Subcutaneous adipose tissue (tissue), 4 donors: ENCODE data around the gene AP4M1. TPM values are rescaled to one million over a fixed set of nuclear protein-coding genes. Genes with fewer than 3 reads are reported as not detected.

ENCODE experiments used
- CTCF ChIP-seq: fragments of 450-650 bp; IDR thresholded peaks from one replicate; pipeline ENCODE4 v1.5.1; 2016; ENCODE audit warnings: low read depth, mild to moderate bottlenecking, control low read depth, antibody characterized with exemption, moderate library complexity
- small RNA-seq: library from RNA; depleted of rRNA; stranded (forward); fragments of <200 nt; gene quantifications from one replicate; pipeline ENCODE3, GENCODE V24; 2016
- total RNA-seq, 4 donors: library from RNA; depleted of rRNA; stranded (reverse); fragments of >200 nt; gene quantifications; one replicate each; pipeline ENCODE4 v1.1.0, GENCODE V29; 2016

The AP4M1 gene
- total RNA-seq, 4 donors from 2014 or later = 6.7 to 25.6 (median 18.0) TPM

- TF ChIP-seq CTCF = no peak
Observed at GRCh38 chr7:100154651-100155491, 53.4 kb downstream of the AP4M1 start.

GRCh38 chr7:100155553-100156317, 54.3 kb downstream of the AP4M1 start:
- no peak for TF ChIP-seq CTCF

DNA sequence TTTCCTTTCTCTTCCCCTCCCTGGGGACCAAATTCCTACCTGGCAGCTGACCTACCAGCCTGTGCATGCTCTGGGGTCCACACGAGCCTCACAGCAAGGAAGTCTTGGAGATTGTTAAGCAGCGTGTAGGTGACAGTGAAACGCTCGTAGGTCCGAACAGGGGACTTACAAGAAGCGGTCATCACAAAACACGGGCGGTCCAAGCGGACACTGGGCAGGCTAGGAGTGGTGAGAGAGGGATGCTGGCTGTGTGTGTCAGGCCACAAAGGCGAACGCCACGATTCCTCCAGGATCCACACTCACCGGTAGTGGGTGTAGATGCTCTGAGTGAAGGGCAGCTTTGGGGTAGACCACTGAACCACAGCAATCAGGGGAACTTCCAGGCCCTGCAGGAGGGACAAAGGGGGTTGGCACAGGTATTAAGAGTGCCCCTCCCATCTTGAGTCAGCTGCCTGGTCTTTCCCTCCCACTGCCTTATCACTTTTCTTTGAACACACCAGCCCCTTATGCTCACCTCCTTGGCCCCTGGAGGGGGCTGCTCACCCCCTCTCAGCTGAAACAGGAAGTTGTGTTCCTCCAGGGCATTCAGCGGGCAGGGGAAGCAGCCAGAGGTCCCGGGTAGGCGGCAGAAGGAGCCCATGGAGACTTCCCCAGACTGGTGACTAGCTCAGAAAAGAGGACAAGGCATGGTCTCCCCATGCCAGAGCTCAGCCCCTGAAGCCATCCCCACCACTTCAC, 55.1 kb downstream of the AP4M1 start:
- no peak for TF ChIP-seq CTCF

DNA sequence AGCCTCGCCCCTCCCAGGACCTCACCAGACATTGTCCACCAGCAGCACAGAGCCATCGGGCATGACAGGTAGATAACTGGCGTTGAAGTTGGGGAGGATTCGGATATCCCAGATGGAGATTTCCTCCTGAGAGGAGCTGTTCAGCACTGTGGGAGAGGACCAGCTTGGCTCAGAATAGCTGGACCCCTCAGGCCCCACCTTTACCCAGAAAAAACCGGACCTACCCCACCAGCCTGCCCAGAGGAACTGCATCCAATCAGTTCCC, 55.6 kb downstream of the AP4M1 start:
- TF ChIP-seq CTCF = no peak

DNA sequence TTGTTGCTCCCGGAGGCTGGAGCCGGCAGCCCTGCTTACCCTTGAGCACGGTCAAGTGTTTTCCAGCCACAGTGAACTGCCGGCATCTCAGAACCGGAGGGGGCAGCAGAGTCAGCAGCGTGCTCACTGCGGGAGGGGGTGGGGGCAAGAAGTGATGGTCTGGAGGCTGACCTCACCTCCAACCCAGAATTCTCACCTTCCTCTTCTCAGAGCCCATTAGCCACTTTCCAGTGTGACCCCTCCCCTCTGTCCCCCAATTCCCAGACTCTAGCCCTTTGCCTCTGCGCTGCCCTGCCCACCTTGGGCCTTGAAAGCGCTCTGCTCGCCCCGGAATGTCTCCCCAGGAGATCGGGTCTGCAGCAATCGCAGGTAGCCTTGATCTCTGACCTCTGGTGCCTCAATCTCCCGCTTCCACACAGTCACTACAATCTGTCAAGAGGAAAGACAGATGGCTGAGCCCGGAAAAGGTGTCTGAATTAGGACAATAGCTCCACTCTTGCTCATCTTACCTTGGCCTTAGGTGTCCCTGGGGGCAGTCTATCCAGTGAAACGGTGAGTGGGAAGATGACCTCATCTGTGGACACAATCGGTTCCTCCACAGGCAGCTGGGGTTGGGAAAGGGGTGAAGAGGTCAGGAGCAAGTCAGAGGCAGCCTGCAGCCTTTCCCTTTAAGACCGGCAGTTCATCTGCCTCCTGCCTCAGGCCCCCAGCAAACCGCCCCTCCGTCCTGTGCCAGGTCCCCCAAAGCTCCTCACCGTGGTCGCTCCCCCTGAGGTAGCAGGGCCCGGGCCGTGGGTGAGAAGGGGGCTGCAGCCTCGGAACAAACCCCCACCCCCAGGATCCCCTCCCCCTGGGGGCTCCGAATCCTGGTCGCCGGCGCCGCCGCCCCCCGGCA, 56.1 kb downstream of the AP4M1 start:
- no peak for TF ChIP-seq CTCF

Small RNAs within 50 kb of the gene (small RNA-seq; reads per million reads assigned to genes)
- gene MIR106B (36.5 reads per million, percentile 96 among the genes with 10 or more reads in this experiment), gene MIR25 (558 reads per million, percentile 99 among the genes with 10 or more reads in this experiment), gene MIR93 (75.4 reads per million, percentile 97 among the genes with 10 or more reads in this experiment)

Other genes starting within 250 kb of the AP4M1 start
- gene OR2AE1, start 224.6 kb upstream of the AP4M1 start, total RNA-seq = under 1 TPM in 1 of 4 donors, not detected in 3; 0.98 TPM
- gene TRIM4, start 182.1 kb upstream of the AP4M1 start, total RNA-seq = 10 to 100 TPM; 33.5 to 50.5 (median 42.0) TPM
- gene GJC3, start 172.0 kb upstream of the AP4M1 start, total RNA-seq = 1 to 10 TPM in 1 of 4 donors, under 1 TPM in 1, not detected in 2; 0.68 to 2.1 TPM
- gene AZGP1, start 125.6 kb upstream of the AP4M1 start, total RNA-seq = 100 to 1,000 TPM in 1 of 4 donors, 10 to 100 TPM in 3; 31.5 to 411 (median 51.0) TPM
- gene ZKSCAN1, start 86.0 kb upstream of the AP4M1 start, total RNA-seq = 10 to 100 TPM; 28.5 to 39.9 (median 33.8) TPM
- gene ZSCAN21, start 51.9 kb upstream of the AP4M1 start, total RNA-seq = 10 to 100 TPM in 3 of 4 donors, 1 to 10 TPM in 1; 6.7 to 15.6 (median 12.1) TPM
- 10 to 100 TPM; 14.8 to 29.3 (median 25.2) TPM for gene ZNF3, start 19.9 kb upstream of the AP4M1 start, total RNA-seq
- gene COPS6, start 12.7 kb upstream of the AP4M1 start, total RNA-seq = 10 to 100 TPM; 50.5 to 74.4 (median 57.0) TPM
- 10 to 100 TPM; 20.1 to 66.1 (median 46.7) TPM for gene MCM7, start 246 bp upstream of the AP4M1 start, total RNA-seq
- 10 to 100 TPM in 3 of 4 donors, 1 to 10 TPM in 1; 9.8 to 36.2 (median 26.2) TPM for gene TAF6, start 17.7 kb downstream of the AP4M1 start, total RNA-seq
- gene CNPY4, start 18.0 kb downstream of the AP4M1 start, total RNA-seq = 10 to 100 TPM in 1 of 4 donors, 1 to 10 TPM in 3; 5.3 to 13.0 (median 8.2) TPM
- 1 to 10 TPM in 3 of 4 donors, under 1 TPM in 1; 0.66 to 2.7 (median 2.3) TPM for gene MBLAC1, start 25.3 kb downstream of the AP4M1 start, total RNA-seq
- gene LAMTOR4, start 47.3 kb downstream of the AP4M1 start, total RNA-seq = 100 to 1,000 TPM; 142 to 268 (median 250) TPM
- gene TRAPPC14, start 57.1 kb downstream of the AP4M1 start, total RNA-seq = 1 to 10 TPM; 2.6 to 6.7 (median 4.6) TPM
- 1 to 10 TPM in 3 of 4 donors, under 1 TPM in 1; 0.85 to 3.6 (median 1.5) TPM for gene GAL3ST4, start 67.0 kb downstream of the AP4M1 start, total RNA-seq
- 1 to 10 TPM in 1 of 4 donors, under 1 TPM in 1, not detected in 2; 0.66 to 2.7 TPM for gene GPC2, start 75.7 kb downstream of the AP4M1 start, total RNA-seq
- 1 to 10 TPM in 2 of 4 donors, under 1 TPM in 2; 0.65 to 3.6 (median 1.9) TPM for gene STAG3, start 76.3 kb downstream of the AP4M1 start, total RNA-seq
- under 1 TPM in 3 of 4 donors, not detected in 1; 0.34 to 0.66 (median 0.49) TPM for gene PVRIG, start 118.3 kb downstream of the AP4M1 start, total RNA-seq
- gene SPDYE3, start 206.1 kb downstream of the AP4M1 start, total RNA-seq = not detected